Mesenchymal stem cell (in vitro differentiated cells and primary cell): ENCODE results near the gene SH3RF1.

ENCODE experiments used
- DNase-seq: peaks from one replicate; pipeline ENCODE4 v3.0.0-alpha.2; 2013
- H2AFZ ChIP-seq: one replicate; pipeline ENCODE4 v1.6.1; 2013; ENCODE audit warnings: low read depth, mild to moderate bottlenecking, control low read depth, inconsistent platforms, low read length, moderate library complexity
- H2AK5ac ChIP-seq: 2 replicates; pipeline ENCODE4 v1.6.1; 2013; ENCODE audit warnings: low read length, moderate library complexity, mild to moderate bottlenecking, inconsistent platforms; ENCODE audit not compliant: severe bottlenecking
- H2BK120ac ChIP-seq: one replicate; pipeline ENCODE4 v1.6.1; 2013; ENCODE audit warnings: low read depth, mild to moderate bottlenecking, inconsistent platforms, low read length, moderate library complexity
- H2BK12ac ChIP-seq, 2 experiments: one replicate each; pipeline ENCODE4 v1.6.1; 2013; ENCODE audit warnings: inconsistent platforms in 2 of 2, low read length in 2 of 2, mild to moderate bottlenecking in 2 of 2, moderate library complexity in 2 of 2, control low read depth in 1 of 2
- H2BK15ac ChIP-seq: one replicate; pipeline ENCODE4 v1.6.1; 2013; ENCODE audit warnings: mild to moderate bottlenecking, low read depth, inconsistent platforms; ENCODE audit not compliant: poor library complexity, severe bottlenecking
- H2BK5ac ChIP-seq: 2 replicates; pipeline ENCODE4 v1.6.1; 2013; ENCODE audit warnings: low read depth, mild to moderate bottlenecking, low read length, control low read depth, inconsistent platforms; ENCODE audit not compliant: poor library complexity, severe bottlenecking
- H3K14ac ChIP-seq, 2 experiments: one replicate each; pipeline ENCODE4 v1.6.1; 2013; ENCODE audit warnings: inconsistent platforms in 2 of 2, low read length in 2 of 2, control low read depth in 1 of 2, mild to moderate bottlenecking in 1 of 2, moderate library complexity in 1 of 2
- H3K18ac ChIP-seq, 2 experiments: one replicate each; pipeline ENCODE4 v1.6.1; 2013; ENCODE audit warnings: inconsistent platforms in 2 of 2, low read length in 2 of 2, control low read depth in 1 of 2, low read depth in 1 of 2, mild to moderate bottlenecking in 1 of 2
- H3K23ac ChIP-seq, 2 experiments: one replicate each; pipeline ENCODE4 v1.6.1; 2013; ENCODE audit warnings: inconsistent platforms in 2 of 2, low read length in 2 of 2, mild to moderate bottlenecking in 2 of 2, moderate library complexity in 2 of 2, control low read depth in 1 of 2
- H3K27ac ChIP-seq: 2 replicates; pipeline ENCODE4 v1.5.1; 2013; ENCODE audit warnings: mild to moderate bottlenecking, moderate library complexity, low read length, control low read depth, inconsistent platforms; ENCODE audit not compliant: poor library complexity, severe bottlenecking
- H3K27me3 ChIP-seq, 2 experiments: 2 replicates each; pipeline versions ENCODE4 v1.6.1 to v1.7.0; 2013; ENCODE audit warnings: low read length in 2 of 2, mild to moderate bottlenecking in 2 of 2, moderate library complexity in 2 of 2, control low read depth in 1 of 2, inconsistent platforms in 1 of 2; ENCODE audit not compliant: control insufficient read depth in 1 of 2, insufficient read depth in 1 of 2
- H3K36me3 ChIP-seq, 2 experiments: 2 replicates each; pipeline versions ENCODE4 v1.6.1 to v1.7.0; 2013; ENCODE audit warnings: low read length in 2 of 2, control low read depth in 1 of 2, inconsistent platforms in 1 of 2, low read depth in 1 of 2, mild to moderate bottlenecking in 1 of 2; ENCODE audit not compliant: insufficient read depth in 2 of 2, control insufficient read depth in 1 of 2
- H3K4ac ChIP-seq, 2 experiments: one replicate each; pipeline ENCODE4 v1.6.1; 2013; ENCODE audit warnings: inconsistent platforms in 2 of 2, low read length in 2 of 2, mild to moderate bottlenecking in 2 of 2, moderate library complexity in 2 of 2, control low read depth in 1 of 2, low read depth in 1 of 2
- H3K4me1 ChIP-seq: 2 replicates; pipeline ENCODE4 v1.6.1; 2013; ENCODE audit warnings: low read depth, low read length, control low read depth; ENCODE audit not compliant: control insufficient read depth, insufficient read depth
- H3K4me2 ChIP-seq: 2 replicates; pipeline ENCODE4 v1.6.1; 2013; ENCODE audit warnings: low read length, mild to moderate bottlenecking, inconsistent platforms; ENCODE audit not compliant: poor library complexity, severe bottlenecking
- H3K4me3 ChIP-seq, 2 experiments: 2 replicates each; pipeline versions ENCODE4 v1.5.1 to v1.7.0; 2013; ENCODE audit warnings: low read length in 2 of 2, mild to moderate bottlenecking in 2 of 2, control low read depth in 1 of 2, low read depth in 1 of 2; ENCODE audit not compliant: insufficient read depth in 1 of 2
- H3K79me1 ChIP-seq: replicated peaks from 2 replicates; pipeline ENCODE4 v1.6.1; 2013; ENCODE audit warnings: mild to moderate bottlenecking, control low read depth, low read length, inconsistent platforms; ENCODE audit not compliant: poor library complexity, severe bottlenecking
- H3K9ac ChIP-seq: 2 replicates; pipeline ENCODE4 v1.7.0; 2013; ENCODE audit warnings: mild to moderate bottlenecking, low read length, moderate library complexity
- H3K9me3 ChIP-seq: 2 replicates; pipeline ENCODE4 v1.7.0; 2013; ENCODE audit warnings: mild to moderate bottlenecking, low read length; ENCODE audit not compliant: control insufficient read depth
- H4K8ac ChIP-seq: one replicate; pipeline ENCODE4 v1.6.1; 2013; ENCODE audit warnings: inconsistent platforms, mild to moderate bottlenecking, low read length, moderate library complexity
- H4K91ac ChIP-seq: one replicate; pipeline ENCODE4 v1.6.1; 2013; ENCODE audit warnings: mild to moderate bottlenecking, low read length, inconsistent platforms
- WGBS: methylation state at CpG from one replicate; pipeline ENCODE4 v1.1.7; 2013; ENCODE audit warnings: mixed read lengths; 5-methylcytosine and 5-hydroxymethylcytosine counted together

SH3RF1 gene

GRCh38 chr4:169143335-169143734, 127.4 kb downstream of the SH3RF1 start:
- Histone ChIP-seq H2BK12ac (no peak overlapping the region), H3K27me3 (no peaks in the 10 kb centered on the region), H3K18ac (no peak overlapping the region), H2BK120ac (no peak overlapping the region), H3K4me3 (no peak overlapping the region), H2BK15ac (no peak overlapping the region), H2BK5ac (no peak overlapping the region), H3K9ac (no peak overlapping the region), H3K79me1 (peaks cover 6% of the 10 kb centered on the region), H3K14ac (no peak overlapping the region), H3K4ac (no peak overlapping the region), H3K4me1 (peaks cover 6% of the 10 kb centered on the region), H2AK5ac (no peak overlapping the region), H2AFZ (no peak overlapping the region), H4K91ac (no peak overlapping the region), H3K4me2 (no peak overlapping the region), H3K27ac (peak overlapping the region; percentile 70), H3K9me3 (no peaks in the 10 kb centered on the region), H3K36me3 (peaks cover 2 to 55% of the 10 kb centered on the region in 2 experiments), H3K23ac (no peak overlapping the region), H4K8ac (no peak overlapping the region)
- WGBS: 97% methylated on average over 9 of the region's 9 CpGs
- DNase-seq: no peak

- no peak for DNase-seq
- H4K91ac ChIP-seq: no peak overlapping the region
These were observed 127.8 kb downstream of the SH3RF1 start for GRCh38 chr4:169142906-169143305.

GRCh38 chr4:169142391-169142790, 128.4 kb downstream of the SH3RF1 start:
- DNase-seq: no peak

More at GRCh38 chr4:169142906-169143305, 127.8 kb downstream of the SH3RF1 start:
- Histone ChIP-seq H3K18ac (no peak overlapping the region), H4K8ac (no peak overlapping the region), H3K4me1 (peaks cover 4% of the 10 kb centered on the region), H3K23ac (no peak overlapping the region), H3K4me2 (no peak overlapping the region), H2BK15ac (no peak overlapping the region), H3K9ac (no peak overlapping the region), H3K9me3 (no peaks in the 10 kb centered on the region), H3K79me1 (peaks cover 9% of the 10 kb centered on the region), H3K4ac (no peak overlapping the region), H2AK5ac (no peak overlapping the region), H2BK5ac (no peak overlapping the region), H3K14ac (no peak overlapping the region), H2AFZ (no peak overlapping the region), H3K27me3 (no peaks in the 10 kb centered on the region), H3K36me3 (peaks cover 2 to 55% of the 10 kb centered on the region in 2 experiments), H2BK12ac (no peak overlapping the region), H3K27ac (peak overlapping the region; percentile 70), H2BK120ac (no peak overlapping the region), H3K4me3 (no peak overlapping the region)

GRCh38 chr4:169139021-169139420, 131.7 kb downstream of the SH3RF1 start:
- Histone ChIP-seq H3K27ac (no peak overlapping the region), H3K4ac (no peak overlapping the region), H3K79me1 (peaks cover 13% of the 10 kb centered on the region), H2BK120ac (no peak overlapping the region), H2AK5ac (no peak overlapping the region), H3K4me1 (peaks cover 4% of the 10 kb centered on the region), H3K14ac (no peak overlapping the region), H3K23ac (no peak overlapping the region), H2BK5ac (no peak overlapping the region), H2BK15ac (no peak overlapping the region), H3K18ac (no peak overlapping the region), H3K27me3 (no peaks in the 10 kb centered on the region), H3K9me3 (no peaks in the 10 kb centered on the region), H2AFZ (no peak overlapping the region), H4K8ac (no peak overlapping the region), H3K9ac (no peak overlapping the region), H3K4me2 (no peak overlapping the region), H2BK12ac (no peak overlapping the region), H3K36me3 (peaks cover 6 to 63% of the 10 kb centered on the region in 2 experiments), H4K91ac (no peak overlapping the region), H3K4me3 (no peak overlapping the region)
- no peak for DNase-seq
- WGBS: 100% methylated on average over 1 of the region's 4 CpGs

More at GRCh38 chr4:169142391-169142790, 128.4 kb downstream of the SH3RF1 start:
- Histone ChIP-seq H3K23ac (no peak overlapping the region), H3K79me1 (peaks cover 10% of the 10 kb centered on the region), H3K4me1 (peaks cover 4% of the 10 kb centered on the region), H2AK5ac (no peak overlapping the region), H3K4me2 (no peak overlapping the region), H2BK15ac (no peak overlapping the region), H4K8ac (no peak overlapping the region), H3K27me3 (no peaks in the 10 kb centered on the region), H4K91ac (no peak overlapping the region), H2BK12ac (no peak overlapping the region), H3K4ac (no peak overlapping the region), H3K9me3 (no peaks in the 10 kb centered on the region), H2AFZ (no peak overlapping the region), H3K18ac (no peak overlapping the region), H2BK120ac (no peak overlapping the region), H3K14ac (no peak overlapping the region), H2BK5ac (no peak overlapping the region), H3K9ac (no peak overlapping the region), H3K27ac (no peak overlapping the region), H3K36me3 (peaks cover 2 to 54% of the 10 kb centered on the region in 2 experiments), H3K4me3 (no peak overlapping the region)
- 64% methylated on average over 2 of the region's 2 CpGs for WGBS
